SU-DHL-6 (cell line): Measurements from ENCODE around the gene CXCL14.

Experiments
- H2AFZ ChIP-seq: fragments of 200-600 bp; sonication (generic); 2 replicates; pipeline ENCODE4 v1.6.1; 2014; ENCODE audit warnings: low read depth, mild to moderate bottlenecking, moderate library complexity, mixed read lengths, antibody characterized with exemption, low read length; ENCODE audit not compliant: severe bottlenecking
- H3F3A ChIP-seq: fragments of 200-600 bp; shearing (Covaris generic); 2 replicates; pipeline ENCODE4 v1.6.0; 2016; ENCODE audit warnings: antibody characterized with exemption, mild to moderate bottlenecking; ENCODE audit not compliant: insufficient read depth
- H3K27ac ChIP-seq: fragments of 200-600 bp; sonication (generic); 2 replicates; pipeline ENCODE4 v1.5.1; 2016; ENCODE audit warnings: low read depth, mild to moderate bottlenecking, low read length, moderate library complexity, mixed read lengths
- H3K27me3 ChIP-seq: fragments of 200-600 bp; sonication (generic), shearing (Covaris generic); 2 replicates; pipeline ENCODE4 v1.6.0; 2014; ENCODE audit warnings: mild to moderate bottlenecking, low read length
- H3K36me3 ChIP-seq: fragments of 200-600 bp; sonication (generic); 2 replicates; pipeline ENCODE4 v1.6.1; 2014; ENCODE audit warnings: mild to moderate bottlenecking, low read length, mixed read lengths
- H3K4me2 ChIP-seq: fragments of 300-600, 200-600 bp; shearing (Covaris generic), sonication (generic); 2 replicates; pipeline ENCODE4 v1.6.0; 2014; ENCODE audit warnings: low read length, low read depth, mild to moderate bottlenecking; ENCODE audit not compliant: poor library complexity, severe bottlenecking
- H3K4me3 ChIP-seq: fragments of 200-600 bp; sonication (generic); 2 replicates; pipeline ENCODE4 v1.5.1; 2014; ENCODE audit warnings: antibody characterized with exemption, low read length, mild to moderate bottlenecking, mixed read lengths; ENCODE audit not compliant: insufficient read depth, poor library complexity, severe bottlenecking
- H3K79me2 ChIP-seq: fragments of 200-600 bp; sonication (generic); 2 replicates; pipeline ENCODE4 v1.6.1; 2014; ENCODE audit warnings: mild to moderate bottlenecking, low read length, moderate library complexity; ENCODE audit not compliant: insufficient read depth
- H3K9ac ChIP-seq: fragments of 200-600 bp; sonication (generic); 2 replicates; pipeline ENCODE4 v1.7.0; 2014; ENCODE audit warnings: mild to moderate bottlenecking, low read length
- H3K9me2 ChIP-seq: fragments of 200-600 bp; sonication (generic); replicated peaks from 2 replicates; pipeline ENCODE4 v1.6.1; 2014; ENCODE audit warnings: low read length; ENCODE audit not compliant: insufficient read depth
- H3K9me3 ChIP-seq: fragments of 200-600 bp; sonication (generic); 2 replicates; pipeline ENCODE4 v1.6.1; 2014; ENCODE audit warnings: low read length, mixed read lengths; ENCODE audit not compliant: insufficient read depth
- H4K20me1 ChIP-seq: fragments of 200-600 bp; sonication (generic); 2 replicates; pipeline ENCODE4 v1.6.1; 2014; ENCODE audit warnings: low read depth, mild to moderate bottlenecking, antibody characterized with exemption, low read length, moderate library complexity, mixed read lengths
- CTCF ChIP-seq: fragments of 200-600 bp; sonication (generic); IDR thresholded peaks from one replicate; pipeline ENCODE4 v1.5.1; 2017; ENCODE audit warnings: antibody characterized with exemption, mild to moderate bottlenecking, low read length, moderate library complexity; ENCODE audit not compliant: insufficient read depth, poor library complexity, severe bottlenecking
- EZH2phosphoT487 ChIP-seq: fragments of 200-600 bp; sonication (generic), shearing (Covaris generic); conservative IDR thresholded peaks from 2 replicates; pipeline ENCODE4 v1.6.1; 2018; ENCODE audit warnings: mild to moderate bottlenecking, antibody characterized with exemption, low read length, moderate library complexity, mixed read lengths

The CXCL14 gene

GRCh38 chr5:135600971-135601381 is 22.2 kb upstream of the CXCL14 start:
- no peak overlapping the region for H2AFZ ChIP-seq
- no peaks in the 10 kb centered on the region for H3F3A ChIP-seq
- H3K4me3 ChIP-seq: no peak overlapping the region
- TF ChIP-seq EZH2phosphoT487: no peak
- no peak for TF ChIP-seq CTCF
- no peaks in the 10 kb centered on the region for H3K27me3 ChIP-seq
- no peak overlapping the region for H3K9ac ChIP-seq
- H3K9me2 ChIP-seq: no peaks in the 10 kb centered on the region
- no peaks in the 10 kb centered on the region for H4K20me1 ChIP-seq
- H3K27ac ChIP-seq: no peak overlapping the region
- no peaks in the 10 kb centered on the region for H3K79me2 ChIP-seq
- no peak overlapping the region for H3K4me2 ChIP-seq
- H3K9me3 ChIP-seq: no peaks in the 10 kb centered on the region
- H3K36me3 ChIP-seq: no peaks in the 10 kb centered on the region

GRCh38 chr5:135600152-135600570 is 21.4 kb upstream of the CXCL14 start:
- no peaks in the 10 kb centered on the region for H3K9me2 ChIP-seq
- H3K9me3 ChIP-seq: no peaks in the 10 kb centered on the region
- TF ChIP-seq EZH2phosphoT487 (no peak), CTCF (no peak)
- H3K9ac ChIP-seq: no peak overlapping the region
- no peak overlapping the region for H3K4me2 ChIP-seq
- no peaks in the 10 kb centered on the region for H3K27me3 ChIP-seq
- no peaks in the 10 kb centered on the region for H3K79me2 ChIP-seq
- H3K36me3 ChIP-seq: no peaks in the 10 kb centered on the region
- H3K27ac ChIP-seq: no peak overlapping the region
- H3F3A ChIP-seq: no peaks in the 10 kb centered on the region
- no peaks in the 10 kb centered on the region for H4K20me1 ChIP-seq
- H3K4me3 ChIP-seq: no peak overlapping the region
- no peak overlapping the region for H2AFZ ChIP-seq

- Histone ChIP-seq H3K36me3 (no peaks in the 10 kb centered on the region), H3K4me2 (no peak overlapping the region), H3K9me3 (no peaks in the 10 kb centered on the region), H3K79me2 (no peaks in the 10 kb centered on the region), H3K4me3 (no peak overlapping the region), H4K20me1 (no peaks in the 10 kb centered on the region), H3K27ac (no peak overlapping the region), H3F3A (no peaks in the 10 kb centered on the region), H3K9me2 (no peaks in the 10 kb centered on the region), H3K9ac (no peak overlapping the region), H2AFZ (no peak overlapping the region), H3K27me3 (no peaks in the 10 kb centered on the region)
- TF ChIP-seq CTCF (no peak), EZH2phosphoT487 (no peak)
These were observed 20.8 kb upstream of the CXCL14 start for GRCh38 chr5:135599421-135600151.
